Tibial nerve (tissue), 3 donors: ENCODE measurements around the gene SPATA33.

Source experiments
- POLR2A ChIP-seq, 2 donors: fragments of 450-650 bp; IDR thresholded peaks; one replicate each; pipeline ENCODE4 v1.6.1; 2017; ENCODE audit warnings: antibody characterized with exemption in 2 of 2, mild to moderate bottlenecking in 2 of 2, moderate library complexity in 2 of 2
- TF ChIP-seq, protein P1 (sequence below), 5 experiments: fragments of 200-600 bp in 3 of 5; fragments of 450-650 bp in 2 of 5; sonication (generic) in 3 of 5; IDR thresholded peaks; one replicate each; pipeline ENCODE4 v1.5.1; 2016 to 2019; ENCODE audit warnings: antibody characterized with exemption in 5 of 5, mild to moderate bottlenecking in 3 of 5, moderate library complexity in 2 of 5

- TF ChIP-seq, protein P1, sequence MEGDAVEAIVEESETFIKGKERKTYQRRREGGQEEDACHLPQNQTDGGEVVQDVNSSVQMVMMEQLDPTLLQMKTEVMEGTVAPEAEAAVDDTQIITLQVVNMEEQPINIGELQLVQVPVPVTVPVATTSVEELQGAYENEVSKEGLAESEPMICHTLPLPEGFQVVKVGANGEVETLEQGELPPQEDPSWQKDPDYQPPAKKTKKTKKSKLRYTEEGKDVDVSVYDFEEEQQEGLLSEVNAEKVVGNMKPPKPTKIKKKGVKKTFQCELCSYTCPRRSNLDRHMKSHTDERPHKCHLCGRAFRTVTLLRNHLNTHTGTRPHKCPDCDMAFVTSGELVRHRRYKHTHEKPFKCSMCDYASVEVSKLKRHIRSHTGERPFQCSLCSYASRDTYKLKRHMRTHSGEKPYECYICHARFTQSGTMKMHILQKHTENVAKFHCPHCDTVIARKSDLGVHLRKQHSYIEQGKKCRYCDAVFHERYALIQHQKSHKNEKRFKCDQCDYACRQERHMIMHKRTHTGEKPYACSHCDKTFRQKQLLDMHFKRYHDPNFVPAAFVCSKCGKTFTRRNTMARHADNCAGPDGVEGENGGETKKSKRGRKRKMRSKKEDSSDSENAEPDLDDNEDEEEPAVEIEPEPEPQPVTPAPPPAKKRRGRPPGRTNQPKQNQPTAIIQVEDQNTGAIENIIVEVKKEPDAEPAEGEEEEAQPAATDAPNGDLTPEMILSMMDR (IDR thresholded peaks at IDR 0.05) = no peak
- no peak for TF ChIP-seq POLR2A (IDR thresholded peaks at IDR 0.05)
Measured at GRCh38 chr16:89672177-89672941, 14.7 kb downstream of the SPATA33 start.
